ENCODE data around the gene PFKFB1. TPM values are rescaled to one million over a fixed set of nuclear protein-coding genes. Genes with fewer than 3 reads are reported as not detected.

The PFKFB1 gene
- total RNA-seq, 1 experiment from 2014 or later: 0.37 TPM

- no peak for TF ChIP-seq CTCF (IDR thresholded peaks at IDR 0.05; ENCODE audit: unreplicated experiment)
- ChIA-PET POLR2A (no interaction called here), CTCF (no interaction called here)
- intact Hi-C loops (cut with micrococcal nuclease): no loop called here
- Mint-ChIP-seq H3K9me3 (ENCODE audit: unreplicated experiment) (no peaks in the 10 kb centered on the region), H3K27me3 (ENCODE audit: insufficient read depth, unreplicated experiment) (peaks cover 43% of the 10 kb centered on the region), H3K4me1 (ENCODE audit: insufficient read depth, unreplicated experiment) (no peaks in the 10 kb centered on the region), H3K27ac (ENCODE audit: low read depth, unreplicated experiment) (no peak overlapping the region), H3K4me3 (ENCODE audit: unreplicated experiment) (no peak overlapping the region), H3K36me3 (ENCODE audit: insufficient read depth, unreplicated experiment) (no peaks in the 10 kb centered on the region)
- DNase-seq (ENCODE audit: unreplicated experiment): peak; percentile 12
- no TSS peak for BruUV-seq (replicated peaks)
Observed at GRCh38 chrX:54961750-54962149, 32.2 kb downstream of the PFKFB1 start.

GRCh38 chrX:54950730-54951375 is 43.1 kb downstream of the PFKFB1 start:
- H3K9me3 Mint-ChIP-seq (ENCODE audit: unreplicated experiment): no peaks in the 10 kb centered on the region
- POLR2A ChIA-PET: no interaction called here
- no peak for DNase-seq (ENCODE audit: unreplicated experiment)
- H3K27me3 Mint-ChIP-seq (ENCODE audit: insufficient read depth, unreplicated experiment): peaks cover 53% of the 10 kb centered on the region
- H3K4me1 Mint-ChIP-seq (ENCODE audit: insufficient read depth, unreplicated experiment): no peaks in the 10 kb centered on the region
- no peaks in the 10 kb centered on the region for H3K36me3 Mint-ChIP-seq (ENCODE audit: insufficient read depth, unreplicated experiment)
- TF ChIP-seq CTCF (IDR thresholded peaks at IDR 0.05; ENCODE audit: unreplicated experiment): no peak
- intact Hi-C loops (cut with micrococcal nuclease): no loop called here
- H3K4me3 Mint-ChIP-seq (ENCODE audit: unreplicated experiment): no peak overlapping the region
- CTCF ChIA-PET: interaction anchor here (0.6 kb wide), 1 partner anchor 280 kb away, joined by 4 read pairs; no protein-coding TSS in a partner anchor
- no TSS peak for BruUV-seq (replicated peaks)
- H3K27ac Mint-ChIP-seq (ENCODE audit: low read depth, unreplicated experiment): no peak overlapping the region

GRCh38 chrX:54945224-54945623 is 48.8 kb downstream of the PFKFB1 start:
- no TSS peak for BruUV-seq (replicated peaks)
- ChIA-PET CTCF (no interaction called here), POLR2A (no interaction called here)
- DNase-seq (ENCODE audit: unreplicated experiment): no peak
- Mint-ChIP-seq H3K9me3 (ENCODE audit: unreplicated experiment) (no peaks in the 10 kb centered on the region), H3K4me1 (ENCODE audit: insufficient read depth, unreplicated experiment) (no peaks in the 10 kb centered on the region), H3K27me3 (ENCODE audit: insufficient read depth, unreplicated experiment) (peaks cover 45% of the 10 kb centered on the region), H3K36me3 (ENCODE audit: insufficient read depth, unreplicated experiment) (no peaks in the 10 kb centered on the region), H3K4me3 (ENCODE audit: unreplicated experiment) (no peak overlapping the region), H3K27ac (ENCODE audit: low read depth, unreplicated experiment) (no peak overlapping the region)
- no peak for TF ChIP-seq CTCF (IDR thresholded peaks at IDR 0.05; ENCODE audit: unreplicated experiment)
- intact Hi-C loops (cut with micrococcal nuclease): no loop called here

- intact Hi-C loops (cut with micrococcal nuclease): no loop called here
- Mint-ChIP-seq H3K9me3 (ENCODE audit: unreplicated experiment) (no peaks in the 10 kb centered on the region), H3K4me1 (ENCODE audit: insufficient read depth, unreplicated experiment) (no peaks in the 10 kb centered on the region), H3K36me3 (ENCODE audit: insufficient read depth, unreplicated experiment) (no peaks in the 10 kb centered on the region), H3K27ac (ENCODE audit: low read depth, unreplicated experiment) (no peak overlapping the region), H3K27me3 (ENCODE audit: insufficient read depth, unreplicated experiment) (peaks cover 45% of the 10 kb centered on the region), H3K4me3 (ENCODE audit: unreplicated experiment) (no peak overlapping the region)
- ChIA-PET POLR2A (no interaction called here), CTCF (no interaction called here)
- no peak for DNase-seq (ENCODE audit: unreplicated experiment)
- TF ChIP-seq CTCF (IDR thresholded peaks at IDR 0.05; ENCODE audit: unreplicated experiment): no peak
- BruUV-seq (replicated peaks): no TSS peak
Observed at GRCh38 chrX:54944816-54945215, 49.2 kb downstream of the PFKFB1 start.
